NCI-H2171 (cell line): Measurements from ENCODE around the gene LYZL2.
"Not testable (repeated sequence)": the region's sequence is repeated elsewhere in the genome, so short reads cannot be mapped to it uniquely, and the experiment has no call there.

Experiments
- DNase-seq: peaks from one replicate; lab custom pipeline; 2025; lab: John Stamatoyannopoulos, UW

LYZL2 gene

DNA sequence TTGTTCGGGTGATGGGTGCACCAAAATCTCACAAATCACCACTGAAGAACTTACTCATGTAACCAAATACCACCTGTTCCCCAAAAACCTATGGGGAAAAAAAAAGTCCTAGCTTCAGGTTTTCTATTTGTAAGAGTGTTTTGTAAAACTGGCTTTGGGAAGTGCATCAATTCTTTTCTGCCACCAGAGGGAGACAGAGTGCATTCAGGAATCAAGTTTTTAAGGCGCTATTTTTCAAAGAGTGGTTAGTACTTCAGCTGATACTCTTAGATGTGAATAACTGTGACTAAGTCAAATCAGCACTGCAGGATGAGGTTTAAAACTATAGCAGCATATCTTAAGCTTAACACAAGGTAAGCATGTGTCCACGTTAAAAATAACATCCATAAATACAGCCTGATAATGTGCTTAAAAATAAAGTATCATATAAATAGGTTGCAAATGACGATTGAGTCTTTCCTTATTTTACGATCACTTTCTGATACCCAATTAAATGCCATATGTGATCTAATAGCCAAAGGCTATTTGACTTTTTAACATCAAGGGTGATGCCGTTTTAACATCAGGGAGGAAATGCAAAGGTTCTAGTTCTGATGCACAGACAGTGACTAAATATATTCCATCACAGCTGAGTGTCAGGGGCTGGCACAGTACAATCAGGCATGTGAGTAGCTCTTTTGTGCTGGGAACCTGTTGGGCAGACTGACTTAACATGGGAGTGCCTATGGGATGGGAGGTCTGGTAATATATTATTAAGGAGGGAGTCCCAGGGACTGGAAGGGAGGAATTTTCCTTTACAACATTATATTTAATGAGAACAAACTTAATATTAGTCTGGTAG lies 10.6 kb upstream of the LYZL2 start:
- no peak for DNase-seq

GRCh38 chr10:30637881-30638467 lies 8.4 kb upstream of the LYZL2 start:
- no peak for DNase-seq

DNA sequence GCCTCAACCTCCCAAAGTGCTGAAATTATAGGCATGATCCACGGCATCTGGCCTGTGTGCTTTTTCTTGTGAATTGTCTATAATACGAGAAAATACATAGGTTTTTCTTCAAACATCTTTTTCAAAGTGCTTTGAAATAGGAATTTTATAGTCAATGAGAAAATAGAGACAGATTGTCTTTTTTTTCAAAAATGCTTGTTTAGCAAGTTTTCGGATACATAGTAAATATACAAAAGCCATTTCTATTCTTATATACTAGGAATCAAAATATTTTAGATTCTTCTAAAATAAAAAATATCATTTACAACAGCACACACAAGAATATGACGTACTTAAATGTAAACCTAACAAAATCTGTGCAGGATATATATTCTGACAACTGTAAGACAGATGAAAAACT lies 1.6 kb upstream of the LYZL2 start:
- DNase-seq = no peak

DNA sequence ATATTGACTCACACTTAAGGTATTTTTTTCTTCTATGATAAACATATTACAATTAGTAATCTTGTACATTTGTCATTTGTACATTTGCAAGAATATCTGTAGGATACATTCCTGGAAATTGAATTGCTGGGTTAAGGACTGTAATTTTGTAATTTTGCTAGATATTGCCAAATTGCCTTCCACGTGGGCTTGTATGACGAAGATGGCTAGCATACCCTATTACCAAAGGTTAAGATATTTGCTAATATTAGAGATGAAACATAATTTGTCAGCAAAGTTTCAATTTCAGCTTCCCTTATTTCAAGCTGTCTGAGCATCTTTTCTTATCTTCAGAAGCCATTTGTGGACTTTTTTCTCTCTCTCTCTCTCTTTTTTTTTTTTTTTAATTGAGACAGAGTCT lies 1.0 kb upstream of the LYZL2 start:
- DNase-seq = no peak

GRCh38 chr10:30628576-30628975 lies 977 bp downstream of the LYZL2 start:
- not testable (repeated sequence) for DNase-seq

DNA sequence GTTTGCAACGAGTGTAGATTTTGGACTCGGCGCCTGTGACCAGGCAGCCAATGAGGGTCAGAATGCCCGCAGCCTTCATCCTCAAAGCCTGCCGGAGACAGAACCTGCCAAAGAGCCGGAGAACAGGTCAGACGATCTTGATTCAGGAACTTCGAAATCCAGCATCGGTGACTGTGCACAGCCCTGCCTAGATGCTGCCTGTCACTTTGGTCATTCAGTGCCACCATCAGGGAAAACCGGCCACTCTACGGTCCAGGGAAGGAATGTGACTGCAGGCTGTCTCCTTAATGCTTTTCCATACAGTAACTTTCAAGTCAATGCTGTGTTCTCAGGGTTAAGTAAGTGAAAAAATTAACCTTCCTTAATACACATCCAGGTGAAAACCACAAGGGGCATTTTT lies 2.7 kb downstream of the LYZL2 start:
- DNase-seq = not testable (repeated sequence)

DNA sequence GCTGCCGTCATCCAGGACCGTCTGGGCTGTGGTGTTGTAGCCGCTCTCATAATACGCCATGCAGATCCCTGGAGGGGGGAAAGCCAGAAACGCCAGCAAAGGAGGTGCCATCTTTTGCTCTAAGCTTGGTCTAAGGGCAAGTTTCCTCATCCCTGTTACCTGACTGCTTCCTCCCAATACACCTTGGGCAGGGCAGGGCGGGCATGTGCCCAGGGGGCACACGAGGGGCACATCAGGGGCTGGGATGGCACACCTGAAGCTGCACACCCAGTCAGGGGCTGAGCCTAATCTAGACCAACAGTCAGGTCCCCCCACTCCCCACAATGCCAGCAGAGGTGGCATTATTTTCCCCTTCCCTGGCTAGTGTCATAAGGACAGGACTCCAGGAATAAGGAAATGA lies 3.4 kb downstream of the LYZL2 start:
- not testable (repeated sequence) for DNase-seq

- no peak for DNase-seq
These were observed 4.5 kb downstream of the LYZL2 start for GRCh38 chr10:30625080-30625479.

GRCh38 chr10:30619966-30620365 lies 9.6 kb downstream of the LYZL2 start:
- DNase-seq = no peak

- DNase-seq = no peak
These were observed 12.5 kb downstream of the LYZL2 start for GRCh38 chr10:30617070-30617469.

GRCh38 chr10:30611041-30611440 lies 18.5 kb downstream of the LYZL2 start:
- not testable (repeated sequence) for DNase-seq

DNA sequence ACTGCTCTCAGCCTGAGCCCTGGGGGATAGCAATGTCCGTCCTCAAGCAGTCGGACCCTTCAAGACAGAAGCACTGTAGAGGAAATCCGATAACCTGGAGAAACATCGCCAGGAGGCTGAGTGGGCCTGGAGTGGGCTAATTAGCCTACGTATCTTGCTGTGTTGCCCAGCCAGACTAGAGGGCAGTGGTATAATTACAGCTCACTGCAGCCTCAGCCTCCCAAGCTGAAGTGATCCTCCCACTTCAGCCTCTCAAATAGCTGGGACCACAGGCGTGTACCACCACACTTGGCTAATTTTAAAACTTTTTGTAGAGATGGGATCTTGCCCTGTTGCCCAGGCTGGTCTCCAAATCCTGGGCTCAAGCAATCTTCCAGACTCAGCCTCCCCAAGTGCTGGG lies 21.7 kb downstream of the LYZL2 start:
- no peak for DNase-seq

GRCh38 chr10:30606313-30606712 lies 23.2 kb downstream of the LYZL2 start:
- no peak for DNase-seq

DNA sequence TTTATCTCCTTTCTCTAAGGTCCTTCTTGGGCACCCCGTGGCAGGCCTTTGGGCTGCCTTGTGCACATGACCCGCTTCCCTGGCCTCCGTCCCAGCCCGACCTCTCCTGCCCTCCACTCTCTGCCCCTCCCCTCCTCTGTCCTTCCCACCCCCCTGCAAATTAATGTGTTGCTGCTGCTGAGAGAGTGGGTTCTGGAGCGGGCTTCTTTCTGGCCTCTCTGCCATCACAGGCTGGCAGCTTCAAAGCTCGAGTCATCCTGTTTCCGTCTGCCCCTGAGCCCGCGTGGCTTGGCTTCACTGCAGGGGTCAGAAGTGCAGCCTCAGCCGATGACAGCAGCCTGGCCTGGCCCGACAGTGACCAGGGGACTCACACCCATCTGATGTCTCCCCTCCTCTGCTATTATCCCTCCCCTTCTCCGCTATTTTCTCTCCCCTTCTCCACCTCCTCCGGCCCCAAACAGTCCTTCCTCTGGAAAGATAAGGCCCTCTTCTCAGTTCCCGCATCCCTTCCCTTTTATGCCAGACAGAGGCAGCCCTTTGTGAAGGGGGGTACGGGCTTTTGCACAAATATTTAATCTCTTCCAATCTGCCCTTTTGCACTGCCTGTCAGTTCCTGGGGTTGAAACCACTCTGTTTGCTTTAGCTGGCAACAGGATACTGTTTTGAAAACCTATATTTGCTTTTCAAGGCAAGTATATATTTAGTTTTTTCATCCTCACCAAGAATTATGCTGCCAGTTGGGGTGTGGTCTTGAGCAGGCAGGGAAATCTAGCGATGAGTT lies 24.0 kb downstream of the LYZL2 start:
- not testable (repeated sequence) for DNase-seq

- DNase-seq = no peak
These were observed 26.0 kb downstream of the LYZL2 start for GRCh38 chr10:30603589-30603988.

- no peak for DNase-seq
These were observed 26.8 kb downstream of the LYZL2 start for GRCh38 chr10:30602747-30603146.

GRCh38 chr10:30600005-30600404 lies 29.5 kb downstream of the LYZL2 start:
- no peak for DNase-seq

DNA sequence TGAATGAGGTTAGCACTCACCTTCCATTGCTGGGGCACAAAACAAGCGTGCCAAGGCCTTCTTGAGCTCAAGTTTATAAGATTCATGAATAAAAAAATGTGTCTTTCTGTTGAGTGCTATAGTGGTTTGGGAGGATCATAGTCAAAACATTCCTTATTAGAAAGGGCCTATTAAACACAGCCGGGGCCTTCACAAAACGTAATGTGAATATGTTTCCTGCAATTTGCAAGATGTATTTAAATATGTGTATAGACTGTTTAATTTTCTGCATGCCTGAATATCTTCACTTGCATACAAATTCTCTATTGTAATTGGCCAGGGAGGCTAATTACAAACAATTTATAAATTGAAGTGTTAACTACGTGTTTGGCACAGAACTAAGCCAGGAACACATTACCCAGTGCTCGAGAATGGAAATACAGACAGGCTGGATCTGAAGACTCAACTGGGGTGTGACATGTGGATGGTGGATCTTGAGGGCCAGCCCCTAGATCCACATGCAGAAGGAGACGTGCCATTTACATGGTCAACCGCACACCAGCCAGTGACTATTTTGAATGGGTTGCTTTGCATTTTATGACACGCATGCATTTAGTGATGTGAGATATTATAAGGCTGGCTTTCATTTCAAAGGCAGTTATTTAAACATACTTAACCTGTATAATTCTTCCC lies 31.3 kb downstream of the LYZL2 start:
- no peak for DNase-seq

GRCh38 chr10:30597433-30597824 lies 32.1 kb downstream of the LYZL2 start:
- DNase-seq = not testable (repeated sequence)

- not testable (repeated sequence) for DNase-seq
These were observed 32.8 kb downstream of the LYZL2 start for GRCh38 chr10:30596493-30597432.

GRCh38 chr10:30596013-30596412 lies 33.5 kb downstream of the LYZL2 start:
- DNase-seq = no peak
